A549 (cell line): ENCODE measurements around the gene ITGA1. TPM values are rescaled to one million over a fixed set of nuclear protein-coding genes. Genes with fewer than 3 reads are reported as not detected.

ENCODE experiments used
- ATAC-seq, 2 experiments: fragments of 200-7000 bp in 1 of 2; fragments of >200 bp in 1 of 2; cut with Nextera tagmentation in 1 of 2; cut with Tn5 transposase in 1 of 2; 3 replicates each; pipeline versions ENCODE4 v1.8.0 to v1.9.1; 2018 to 2020; ENCODE audit warnings: mild to moderate bottlenecking in 1 of 2, moderate library complexity in 1 of 2
- CTCF ChIA-PET: fragments of 300-600 bp; sonication (Branson Sonifier 250); formaldehyde crosslinking; extraction: SDS; loops from one replicate; lab custom pipeline; 2021; ENCODE audit warnings: antibody characterized with exemption, inconsistent platforms; lab: Yijun Ruan, JAX
- POLR2A ChIA-PET: fragments of 350-600 bp; formaldehyde crosslinking; extraction: SDS; loops from one replicate; lab custom pipeline; 2021; ENCODE audit warnings: antibody characterized with exemption, inconsistent platforms; lab: Yijun Ruan, JAX
- DNase-seq, 2 experiments: peaks; one replicate each; pipeline versions ENCODE4 v3.0.0 to v3.0.0-alpha.2; 2011 to 2016; ENCODE audit warnings: low read depth in 1 of 2, low spot score in 1 of 2
- FAIRE-seq: peaks from 2 replicates; lab custom pipeline; 2011; peaks lifted over from hg19 to GRCh38; lab: Jason Lieb, UNC
- H3K27ac ChIP-seq, 2 experiments: fragments of >200 bp; sonication (Bioruptor Twin); formaldehyde crosslinking; 3 replicates each; pipeline ENCODE4 v1.5.1; 2016 to 2017
- H3K4me1 ChIP-seq: fragments of >200 bp; sonication (Bioruptor Twin); formaldehyde crosslinking; 3 replicates; pipeline ENCODE4 v1.6.1; 2016
- H3K4me2 ChIP-seq: fragments of >200 bp; sonication (Bioruptor Twin); formaldehyde crosslinking; 3 replicates; pipeline ENCODE4 v1.6.1; 2016
- H3K4me3 ChIP-seq: fragments of >200 bp; sonication (Bioruptor Twin); formaldehyde crosslinking; 3 replicates; pipeline ENCODE4 v1.5.1; 2016
- H3K9me3 ChIP-seq: fragments of >200 bp; sonication (Bioruptor Twin); formaldehyde crosslinking; 3 replicates; pipeline ENCODE4 v1.6.1; 2016
- CBX2 ChIP-seq: fragments of 200-600 bp; sonication (generic); IDR thresholded peaks from 2 replicates; pipeline ENCODE4 v1.6.1; 2016; ENCODE audit warnings: low read depth, mild to moderate bottlenecking, borderline replicate concordance
- CEBPB ChIP-seq, 2 experiments: fragments of >200 bp in 1 of 2; sonication (Bioruptor Twin) in 1 of 2; formaldehyde crosslinking in 1 of 2; IDR thresholded peaks; 2 replicates each; pipeline ENCODE4 v1.6.1; 2012 to 2016
- CHD2 ChIP-seq: fragments of 150-350 bp; IDR thresholded peaks from 2 replicates; pipeline ENCODE4 v1.6.1; 2014; ENCODE audit warnings: low read length; ENCODE audit not compliant: partially characterized antibody
- EHF ChIP-seq: fragments of 250-450 bp; sonication (Bioruptor Pico); IDR thresholded peaks from 2 replicates; pipeline ENCODE4 v1.5.0; 2020; ENCODE audit warnings: mild to moderate bottlenecking
- ELK1 ChIP-seq: fragments of 150-350 bp; IDR thresholded peaks from 2 replicates; pipeline ENCODE4 v1.6.1; 2014; ENCODE audit warnings: low read depth, mild to moderate bottlenecking, low read length
- FOSL2 ChIP-seq, 2 experiments: fragments of 450-650 bp in 1 of 2; fragments of >200 bp in 1 of 2; sonication (Bioruptor Twin) in 1 of 2; formaldehyde crosslinking; IDR thresholded peaks; 2 replicates each; pipeline versions ENCODE4 v1.5.0 to v1.6.1; 2016 to 2020; ENCODE audit warnings: mild to moderate bottlenecking in 1 of 2, moderate library complexity in 1 of 2
- HDAC2 ChIP-seq: fragments of 200-600 bp; sonication (generic); IDR thresholded peaks from 2 replicates; pipeline ENCODE4 v1.6.1; 2016
- JUN ChIP-seq, 2 experiments: fragments of >200 bp; sonication (Bioruptor Twin); formaldehyde crosslinking; IDR thresholded peaks; 2 replicates in 1 of 2; 3 replicates in 1 of 2; pipeline ENCODE4 v1.6.1; 2016 to 2017
- KDM1A ChIP-seq: fragments of 200-600 bp; sonication (generic); IDR thresholded peaks from 2 replicates; pipeline ENCODE4 v1.6.1; 2016; ENCODE audit warnings: low read depth, mild to moderate bottlenecking
- KDM5A ChIP-seq: fragments of 200-600 bp; sonication (generic); IDR thresholded peaks from 2 replicates; pipeline ENCODE4 v1.6.1; 2016; ENCODE audit warnings: antibody characterized with exemption, mild to moderate bottlenecking
- NPAS2 ChIP-seq: fragments of 250-450 bp; sonication (Bioruptor Pico); IDR thresholded peaks from 2 replicates; pipeline ENCODE4 v1.8.0; 2022; ENCODE audit warnings: mild to moderate bottlenecking, moderate library complexity, borderline replicate concordance
- PHF8 ChIP-seq: fragments of 200-600 bp; sonication (generic); IDR thresholded peaks from 2 replicates; pipeline ENCODE4 v1.6.1; 2016; ENCODE audit warnings: low read depth, mild to moderate bottlenecking, antibody characterized with exemption, moderate library complexity, borderline replicate concordance
- RAD21 ChIP-seq, 2 experiments: fragments of >200 bp in 1 of 2; sonication (Bioruptor Twin) in 1 of 2; formaldehyde crosslinking in 1 of 2; IDR thresholded peaks in 1 of 2; conservative IDR thresholded peaks in 1 of 2; 2 replicates in 1 of 2; 3 replicates in 1 of 2; pipeline ENCODE4 v1.6.1; 2012 to 2018; ENCODE audit warnings: inconsistent platforms in 1 of 2
- REST ChIP-seq: fragments of 200-600 bp; sonication (generic); IDR thresholded peaks from 2 replicates; pipeline ENCODE4 v1.6.1; 2016; ENCODE audit warnings: antibody characterized with exemption, mild to moderate bottlenecking, moderate library complexity
- RFX5 ChIP-seq: fragments of 450-650 bp; IDR thresholded peaks from 2 replicates; pipeline ENCODE4 v1.7.1; 2014; ENCODE audit warnings: antibody characterized with exemption, mild to moderate bottlenecking, moderate library complexity
- ZC3H11A ChIP-seq: fragments of 450-650 bp; IDR thresholded peaks from 2 replicates; pipeline ENCODE4 v1.6.1; 2014; ENCODE audit warnings: antibody characterized with exemption, mild to moderate bottlenecking
- ZFP36 ChIP-seq: fragments of 450-650 bp; IDR thresholded peaks from 2 replicates; pipeline ENCODE4 v1.6.1; 2014; ENCODE audit warnings: borderline replicate concordance; ENCODE audit not compliant: partially characterized antibody
- ZSCAN20 ChIP-seq: fragments of 250-450 bp; sonication (Bioruptor Pico); IDR thresholded peaks from 2 replicates; pipeline ENCODE4 v1.8.0; 2022; ENCODE audit warnings: mild to moderate bottlenecking, moderate library complexity
- WGBS: methylation state at CpG from one replicate; pipeline ENCODE4 v1.1.6; 2017; ENCODE audit errors: missing lambda C conversion rate; 5-methylcytosine and 5-hydroxymethylcytosine counted together
- polyA plus RNA-seq, 4 experiments: library from polyadenylated mRNA; depleted of rRNA in 3 of 4; stranded (reverse); fragments of >200 nt; fragmentation: RNase III in 1 of 4; extraction: RNeasy Plus Mini Kit Qiagen cat#74134 plus additional on column Dnase treatment in 1 of 4; gene quantifications; 2 replicates in 3 of 4; 3 replicates in 1 of 4; pipeline ENCODE4 v1.2.3, GENCODE V29; 2011 to 2017
- TF ChIP-seq, protein P1 (sequence below): fragments of 450-650 bp; IDR thresholded peaks from 2 replicates; pipeline ENCODE4 v1.6.1; 2014; ENCODE audit warnings: antibody characterized with exemption

ITGA1 gene
- polyA plus RNA-seq, 2 of the 4 experiments (the other 2 are of a cell fraction), result 1.5 to 5.5 TPM

DNA sequence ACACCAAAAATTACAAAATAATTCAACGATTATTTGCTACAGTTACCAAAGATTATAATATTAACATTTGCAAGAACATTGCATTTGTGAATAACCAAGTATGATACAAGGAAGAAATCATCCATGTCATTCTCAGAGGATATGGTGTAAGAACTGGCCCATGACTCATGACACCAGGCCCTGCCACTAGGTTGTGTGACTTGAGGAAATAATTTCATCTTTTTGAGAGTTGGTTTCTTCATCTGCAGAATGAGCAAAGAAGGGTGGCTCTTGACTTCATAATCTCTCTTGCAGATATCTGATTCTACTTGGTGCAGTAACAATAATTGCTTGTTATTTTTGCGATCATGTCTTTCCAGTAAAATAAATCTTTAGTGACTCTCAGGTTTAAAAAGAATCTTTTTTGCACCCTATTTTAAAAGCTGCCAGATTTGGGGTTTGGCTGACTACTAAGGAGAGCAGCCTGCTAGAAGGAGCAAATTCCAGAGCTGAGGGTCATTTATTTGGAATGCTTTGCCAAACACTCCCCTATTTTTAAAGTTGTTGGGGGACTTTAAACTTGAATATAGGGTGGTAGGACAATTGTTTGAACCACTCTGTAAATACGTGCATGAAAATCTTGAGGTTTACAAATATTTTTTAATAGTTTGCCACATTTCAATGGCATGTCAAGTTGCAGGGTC lies 23.5 kb downstream of the ITGA1 start:
- WGBS, result 45% methylated on average over 3 of the region's 3 CpGs
- no peak overlapping the region for H3K4me3 ChIP-seq
- ATAC-seq, result peak; percentile 73 to 85
- TF ChIP-seq FOSL2 (IDR thresholded peaks at IDR 0.05), result 0 out of 2 replicates have a peak, but pooled peaks have one; percentile 19
- TF ChIP-seq FOSL2 (CRISPR knock-in tag; IDR thresholded peaks at IDR 0.05), result peak; percentile 66
- TF ChIP-seq CHD2, result no peak
- TF ChIP-seq CEBPB (IDR thresholded peaks at IDR 0.05), result 0 out of 4 replicates have a peak, but pooled peaks of 1 of the 2 experiments have one; percentile 24
- POLR2A ChIA-PET, result interaction anchor here (1.7 kb wide), 1 partner anchor 12 kb away, joined by 5 read pairs; no protein-coding TSS in a partner anchor
- CTCF ChIA-PET, result interaction anchor here (1.6 to 2.0 kb wide), 2 partner anchors 12 to 15 kb away, joined by 3 to 4 read pairs; no protein-coding TSS in a partner anchor
- peaks cover 41% of the 10 kb centered on the region for H3K4me1 ChIP-seq
- no peak overlapping the region; a peak in 1 of 6 replicates for H3K27ac ChIP-seq
- H3K9me3 ChIP-seq, result no peaks in the 10 kb centered on the region
- no peak for FAIRE-seq
- peak in 1 of 2 experiments; percentile 60 for DNase-seq
- peak overlapping the region; percentile 33; the same call in 2 of the 3 replicates for H3K4me2 ChIP-seq

GRCh38 chr5:52814352-52815148 lies 26.8 kb downstream of the ITGA1 start:
- H3K27ac ChIP-seq, result no peak overlapping the region
- no peak for FAIRE-seq
- ChIA-PET POLR2A (no interaction called here), CTCF (no interaction called here)
- DNase-seq, result no peak
- ATAC-seq, result no peak
- H3K9me3 ChIP-seq, result no peaks in the 10 kb centered on the region
- H3K4me1 ChIP-seq, result peaks cover 22% of the 10 kb centered on the region
- no peak overlapping the region for H3K4me2 ChIP-seq
- WGBS, result 72% methylated on average over 4 of the region's 4 CpGs
- TF ChIP-seq ELK1 (no peak), ZSCAN20 (no peak), ZFP36 (no peak), JUN (IDR thresholded peaks at IDR 0.05) (no peak), REST (no peak), KDM5A (no peak), KDM1A (no peak), CBX2 (no peak), HDAC2 (no peak), NPAS2 (CRISPR knock-in tag) (no peak), RAD21 (conservative IDR thresholded peaks at IDR 0.05 in 1 of 2, IDR thresholded peaks at IDR 0.05 in 1 of 2) (no peak), ZC3H11A (no peak), PHF8 (no peak), EHF (CRISPR knock-in tag) (no peak), RFX5 (no peak), CHD2 (no peak)
- TF ChIP-seq, protein P1, sequence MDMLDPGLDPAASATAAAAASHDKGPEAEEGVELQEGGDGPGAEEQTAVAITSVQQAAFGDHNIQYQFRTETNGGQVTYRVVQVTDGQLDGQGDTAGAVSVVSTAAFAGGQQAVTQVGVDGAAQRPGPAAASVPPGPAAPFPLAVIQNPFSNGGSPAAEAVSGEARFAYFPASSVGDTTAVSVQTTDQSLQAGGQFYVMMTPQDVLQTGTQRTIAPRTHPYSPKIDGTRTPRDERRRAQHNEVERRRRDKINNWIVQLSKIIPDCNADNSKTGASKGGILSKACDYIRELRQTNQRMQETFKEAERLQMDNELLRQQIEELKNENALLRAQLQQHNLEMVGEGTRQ, result no peak
- TF ChIP-seq, all 56 proteins: peak for 0
- H3K4me3 ChIP-seq, result no peak overlapping the region
